ENCODE data around the gene NXN.
A peak's percentile ranks its signal among the peaks of the same experiment; 100 is the strongest.

The NXN gene

GRCh38 chr17:753418-753817 is 226.2 kb downstream of the NXN start:
- H4K8ac ChIP-seq (ENCODE audit: low read length): no peak overlapping the region
- 95% methylated on average over 13 of the region's 13 CpGs for WGBS
- peaks cover 15% of the 10 kb centered on the region for H3K4me1 ChIP-seq (ENCODE audit: control insufficient read depth, insufficient read depth, low read depth, low read length)
- H2BK12ac ChIP-seq (ENCODE audit: low read length in 2 of 2): no peak overlapping the region
- H2AFZ ChIP-seq (ENCODE audit: low read depth, low read length): no peak overlapping the region
- H4K91ac ChIP-seq (ENCODE audit: low read length): no peak overlapping the region
- peaks cover 15 to 21% of the 10 kb centered on the region in 2 experiments for H3K36me3 ChIP-seq (ENCODE audit: control insufficient read depth in 1 of 2, insufficient read depth in 2 of 2, low read depth in 1 of 2, low read length in 2 of 2)
- DNase-seq: no peak
- H3K4me2 ChIP-seq (ENCODE audit: low read length, poor library complexity, severe bottlenecking): no peak overlapping the region
- no peak overlapping the region for H3K23ac ChIP-seq (ENCODE audit: low read length in 2 of 2)
- H3K9ac ChIP-seq (ENCODE audit: low read length): no peak overlapping the region
- H3K18ac ChIP-seq (ENCODE audit: low read depth in 1 of 2, low read length in 2 of 2): no peak overlapping the region
- no peak overlapping the region for H2BK15ac ChIP-seq (ENCODE audit: low read depth, poor library complexity, severe bottlenecking)
- no peak overlapping the region for H2AK5ac ChIP-seq (ENCODE audit: low read length, severe bottlenecking)
- no peak overlapping the region for H3K14ac ChIP-seq (ENCODE audit: low read length in 2 of 2)
- no peak overlapping the region for H3K27ac ChIP-seq (ENCODE audit: low read length, poor library complexity, severe bottlenecking)
- no peak overlapping the region for H3K4me3 ChIP-seq (ENCODE audit: insufficient read depth in 1 of 2, low read depth in 1 of 2, low read length in 2 of 2)
- H2BK5ac ChIP-seq (ENCODE audit: low read depth, low read length, poor library complexity, severe bottlenecking): no peak overlapping the region
- H3K79me1 ChIP-seq (replicated peaks; ENCODE audit: low read length, poor library complexity, severe bottlenecking): peaks cover 11% of the 10 kb centered on the region
- no peaks in the 10 kb centered on the region for H3K9me3 ChIP-seq (ENCODE audit: control insufficient read depth, low read length)
- H3K4ac ChIP-seq (ENCODE audit: low read depth in 1 of 2, low read length in 2 of 2): no peak overlapping the region
- no peak overlapping the region for H2BK120ac ChIP-seq (ENCODE audit: low read depth, low read length)
- H3K27me3 ChIP-seq (ENCODE audit: control insufficient read depth in 1 of 2, insufficient read depth in 1 of 2, low read length in 2 of 2): no peaks in the 10 kb centered on the region

DNA sequence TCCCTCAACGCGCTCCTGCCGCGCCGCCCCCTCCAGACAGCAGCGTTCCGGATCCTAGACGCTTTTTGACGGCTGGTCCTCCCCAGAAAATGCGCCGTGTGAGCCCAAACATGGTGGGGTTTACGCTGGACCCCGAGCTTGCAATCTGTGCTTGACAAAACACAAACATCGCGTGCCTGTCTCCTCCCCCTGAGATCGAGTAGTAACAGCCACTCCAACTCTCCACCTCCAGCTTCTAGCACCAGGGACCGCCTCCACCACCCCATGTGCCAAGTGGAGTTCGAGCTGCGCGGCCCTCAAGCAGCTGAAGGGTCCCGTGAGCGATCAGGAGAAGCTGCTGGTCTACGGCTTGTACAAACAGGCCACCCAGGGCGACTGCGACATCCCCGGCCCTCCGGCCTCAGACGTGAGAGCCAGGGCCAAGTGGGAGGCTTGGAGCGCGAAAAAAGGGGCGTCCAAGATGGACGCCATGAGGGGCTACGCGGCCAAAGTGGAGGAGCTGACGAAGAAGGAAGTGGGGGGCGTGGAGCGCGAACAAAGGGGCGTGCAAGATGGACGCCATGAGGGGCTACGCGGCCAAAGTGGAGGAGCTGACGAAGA is 226.9 kb downstream of the NXN start:
- H3K27me3 ChIP-seq (ENCODE audit: control insufficient read depth in 1 of 2, insufficient read depth in 1 of 2, low read length in 2 of 2): no peaks in the 10 kb centered on the region
- no peak overlapping the region for H3K27ac ChIP-seq (ENCODE audit: low read length, poor library complexity, severe bottlenecking)
- 69% methylated on average over 43 of the region's 43 CpGs for WGBS
- peak overlapping the region; percentile 97 for H2AFZ ChIP-seq (ENCODE audit: low read depth, low read length)
- H4K91ac ChIP-seq (ENCODE audit: low read length): peak overlapping the region; percentile 52
- no peak overlapping the region for H2AK5ac ChIP-seq (ENCODE audit: low read length, severe bottlenecking)
- peak overlapping the region; percentile 22 for H2BK120ac ChIP-seq (ENCODE audit: low read depth, low read length)
- H2BK12ac ChIP-seq (ENCODE audit: low read length in 2 of 2): peak overlapping the region in 1 of 2 experiments; percentile 34
- no peaks in the 10 kb centered on the region for H3K9me3 ChIP-seq (ENCODE audit: control insufficient read depth, low read length)
- H2BK15ac ChIP-seq (ENCODE audit: low read depth, poor library complexity, severe bottlenecking): peak overlapping the region; percentile 56
- peak overlapping the region; percentile 96 for H4K8ac ChIP-seq (ENCODE audit: low read length)
- peak overlapping the region; percentile 89 to 94 for H3K18ac ChIP-seq (ENCODE audit: low read depth in 1 of 2, low read length in 2 of 2)
- H3K14ac ChIP-seq (ENCODE audit: low read length in 2 of 2): peak overlapping the region in 1 of 2 experiments; percentile 96
- H3K36me3 ChIP-seq (ENCODE audit: control insufficient read depth in 1 of 2, insufficient read depth in 2 of 2, low read depth in 1 of 2, low read length in 2 of 2): peaks cover 18 to 22% of the 10 kb centered on the region in 2 experiments
- H3K23ac ChIP-seq (ENCODE audit: low read length in 2 of 2): peak overlapping the region in 1 of 2 experiments; percentile 66
- peak overlapping the region; percentile 92 for H3K9ac ChIP-seq (ENCODE audit: low read length)
- H3K79me1 ChIP-seq (replicated peaks; ENCODE audit: low read length, poor library complexity, severe bottlenecking): peaks cover 17% of the 10 kb centered on the region
- H3K4me1 ChIP-seq (ENCODE audit: control insufficient read depth, insufficient read depth, low read depth, low read length): peaks cover 15% of the 10 kb centered on the region
- H3K4me3 ChIP-seq (ENCODE audit: insufficient read depth in 1 of 2, low read depth in 1 of 2, low read length in 2 of 2): peak overlapping the region; percentile 92 to 96
- peak overlapping the region; percentile 98 for H3K4me2 ChIP-seq (ENCODE audit: low read length, poor library complexity, severe bottlenecking)
- DNase-seq: peak; percentile 22
- H2BK5ac ChIP-seq (ENCODE audit: low read depth, low read length, poor library complexity, severe bottlenecking): no peak overlapping the region
- peak overlapping the region; percentile 61 to 96 for H3K4ac ChIP-seq (ENCODE audit: low read depth in 1 of 2, low read length in 2 of 2)

GRCh38 chr17:752002-752619 is 227.5 kb downstream of the NXN start, which contains the start of gene GEMIN4:
TSS of gene GEMIN4 (minus strand) at chr17:752264. CDS start at chr17:752142, 122 bp downstream.
- H3K27ac ChIP-seq (ENCODE audit: low read length, poor library complexity, severe bottlenecking): no peak within 1 kb of the TSS
- H3K4ac ChIP-seq (ENCODE audit: low read depth in 1 of 2, low read length in 2 of 2): peak within 1 kb of the TSS; percentile 77 to 96
- peak; percentile 83 for DNase-seq
- H3K79me1 ChIP-seq (replicated peaks; ENCODE audit: low read length, poor library complexity, severe bottlenecking): peaks cover 23% of the 10 kb centered on the region
- peak within 1 kb of the TSS; percentile 89 to 94 for H3K18ac ChIP-seq (ENCODE audit: low read depth in 1 of 2, low read length in 2 of 2)
- peak within 1 kb of the TSS in 1 of 2 experiments; percentile 90 for H3K23ac ChIP-seq (ENCODE audit: low read length in 2 of 2)
- WGBS: 1% methylated on average over 59 of the region's 87 CpGs
- H3K9me3 ChIP-seq (ENCODE audit: control insufficient read depth, low read length): no peaks in the 10 kb centered on the region
- peak within 1 kb of the TSS; percentile 92 to 96 for H3K4me3 ChIP-seq (ENCODE audit: insufficient read depth in 1 of 2, low read depth in 1 of 2, low read length in 2 of 2)
- H3K36me3 ChIP-seq (ENCODE audit: control insufficient read depth in 1 of 2, insufficient read depth in 2 of 2, low read depth in 1 of 2, low read length in 2 of 2): peaks cover 18 to 24% of the 10 kb centered on the region in 2 experiments
- peak within 1 kb of the TSS; percentile 22 for H2BK120ac ChIP-seq (ENCODE audit: low read depth, low read length)
- peak within 1 kb of the TSS; percentile 73 for H2BK15ac ChIP-seq (ENCODE audit: low read depth, poor library complexity, severe bottlenecking)
- no peak within 1 kb of the TSS for H2AK5ac ChIP-seq (ENCODE audit: low read length, severe bottlenecking)
- peak within 1 kb of the TSS in 1 of 2 experiments; percentile 34 for H2BK12ac ChIP-seq (ENCODE audit: low read length in 2 of 2)
- H3K4me1 ChIP-seq (ENCODE audit: control insufficient read depth, insufficient read depth, low read depth, low read length): peaks cover 15% of the 10 kb centered on the region
- H3K14ac ChIP-seq (ENCODE audit: low read length in 2 of 2): peak within 1 kb of the TSS in 1 of 2 experiments; percentile 96
- peak within 1 kb of the TSS; percentile 97 for H2AFZ ChIP-seq (ENCODE audit: low read depth, low read length)
- peak within 1 kb of the TSS; percentile 24 for H2BK5ac ChIP-seq (ENCODE audit: low read depth, low read length, poor library complexity, severe bottlenecking)
- peak within 1 kb of the TSS; percentile 84 for H4K91ac ChIP-seq (ENCODE audit: low read length)
- H3K4me2 ChIP-seq (ENCODE audit: low read length, poor library complexity, severe bottlenecking): peak within 1 kb of the TSS; percentile 98
- H3K27me3 ChIP-seq (ENCODE audit: control insufficient read depth in 1 of 2, insufficient read depth in 1 of 2, low read length in 2 of 2): no peaks in the 10 kb centered on the region
- H4K8ac ChIP-seq (ENCODE audit: low read length): peak within 1 kb of the TSS; percentile 96
- peak within 1 kb of the TSS; percentile 92 for H3K9ac ChIP-seq (ENCODE audit: low read length)
